GM12874 (cell line): Measurements from ENCODE around the gene CDH4.

ENCODE experiments used
- CTCF ChIP-seq: IDR thresholded peaks from 2 replicates; pipeline ENCODE4 v1.5.1; 2011; ENCODE audit warnings: low read depth, mild to moderate bottlenecking, control low read depth, low read length, moderate library complexity; ENCODE audit not compliant: insufficient read depth

Gene CDH4

GRCh38 chr20:61573415-61574305 lies 321.6 kb downstream of the CDH4 start:
- no peak for TF ChIP-seq CTCF

- no peak for TF ChIP-seq CTCF
These were observed 323.3 kb downstream of the CDH4 start for GRCh38 chr20:61575151-61575937.

GRCh38 chr20:61576372-61576771 lies 324.3 kb downstream of the CDH4 start:
- TF ChIP-seq CTCF = no peak

- TF ChIP-seq CTCF = no peak
These were observed 325.0 kb downstream of the CDH4 start for GRCh38 chr20:61577065-61577464.

- TF ChIP-seq CTCF = no peak
These were observed 327.8 kb downstream of the CDH4 start for GRCh38 chr20:61579908-61580307.

- TF ChIP-seq CTCF = no peak
These were observed 329.1 kb downstream of the CDH4 start for GRCh38 chr20:61580958-61581824.

- TF ChIP-seq CTCF = no peak
These were observed 329.7 kb downstream of the CDH4 start for GRCh38 chr20:61581825-61582188.
